ENCODE measurements around the gene DBNL. TPM values are rescaled to one million over a fixed set of nuclear protein-coding genes. Genes with fewer than 3 reads are reported as not detected.

The DBNL gene
- total RNA-seq, 1 donor from 2014 or later: 47.5 TPM

DNA sequence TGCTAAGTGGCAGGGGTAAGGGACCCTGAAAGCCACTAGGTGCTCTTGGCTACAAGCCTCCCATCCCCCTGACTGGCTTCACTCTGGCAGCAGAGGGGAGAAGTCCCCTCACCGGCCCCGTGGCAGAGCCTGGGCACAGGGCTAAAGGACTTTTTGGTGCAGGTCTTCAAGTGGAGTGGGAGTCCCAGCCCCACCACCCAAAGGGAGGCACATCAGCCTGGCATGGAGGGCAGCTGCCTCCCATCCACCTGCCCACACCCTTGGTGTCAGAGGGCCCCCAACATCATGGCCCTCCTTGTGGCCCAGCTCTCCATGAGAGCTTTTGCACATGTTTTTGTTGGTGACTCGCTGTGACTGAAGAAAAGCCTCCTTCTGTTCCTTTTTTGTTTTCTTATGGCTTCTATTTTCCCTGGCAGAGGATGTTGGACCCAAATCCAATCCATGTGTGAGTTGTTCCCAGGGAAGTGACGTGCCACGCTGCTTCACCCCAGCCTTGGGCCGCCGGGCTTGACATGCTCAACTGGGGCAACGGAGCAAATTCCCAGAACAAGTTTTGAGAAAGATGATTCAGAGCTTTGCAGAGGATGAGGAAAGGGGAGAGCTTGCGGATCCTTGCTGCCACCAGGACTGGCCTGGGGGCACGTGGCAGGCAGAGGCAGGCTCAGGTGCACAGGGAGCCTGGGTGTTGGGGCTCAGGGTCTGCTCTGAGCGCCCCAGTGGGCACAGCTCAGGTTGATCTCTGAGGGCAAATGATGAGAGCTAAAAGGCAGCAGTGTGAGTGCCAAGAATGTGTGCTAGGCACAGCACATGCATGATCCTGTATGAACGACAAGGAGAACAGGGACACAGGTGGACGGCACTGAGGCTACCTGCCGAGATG, 57.7 kb downstream of the DBNL start:
- Mint-ChIP-seq H3K27ac (ENCODE audit: unreplicated experiment) (no peak overlapping the region), H3K4me3 (ENCODE audit: unreplicated experiment) (no peak overlapping the region), H3K9me3 (ENCODE audit: unreplicated experiment) (no peaks in the 10 kb centered on the region), H3K36me3 (ENCODE audit: low read depth, unreplicated experiment) (peaks cover 4% of the 10 kb centered on the region), H3K27me3 (ENCODE audit: unreplicated experiment) (peaks cover 16% of the 10 kb centered on the region), H3K4me1 (ENCODE audit: unreplicated experiment) (peaks cover 13% of the 10 kb centered on the region)
- TF ChIP-seq, protein P1, sequence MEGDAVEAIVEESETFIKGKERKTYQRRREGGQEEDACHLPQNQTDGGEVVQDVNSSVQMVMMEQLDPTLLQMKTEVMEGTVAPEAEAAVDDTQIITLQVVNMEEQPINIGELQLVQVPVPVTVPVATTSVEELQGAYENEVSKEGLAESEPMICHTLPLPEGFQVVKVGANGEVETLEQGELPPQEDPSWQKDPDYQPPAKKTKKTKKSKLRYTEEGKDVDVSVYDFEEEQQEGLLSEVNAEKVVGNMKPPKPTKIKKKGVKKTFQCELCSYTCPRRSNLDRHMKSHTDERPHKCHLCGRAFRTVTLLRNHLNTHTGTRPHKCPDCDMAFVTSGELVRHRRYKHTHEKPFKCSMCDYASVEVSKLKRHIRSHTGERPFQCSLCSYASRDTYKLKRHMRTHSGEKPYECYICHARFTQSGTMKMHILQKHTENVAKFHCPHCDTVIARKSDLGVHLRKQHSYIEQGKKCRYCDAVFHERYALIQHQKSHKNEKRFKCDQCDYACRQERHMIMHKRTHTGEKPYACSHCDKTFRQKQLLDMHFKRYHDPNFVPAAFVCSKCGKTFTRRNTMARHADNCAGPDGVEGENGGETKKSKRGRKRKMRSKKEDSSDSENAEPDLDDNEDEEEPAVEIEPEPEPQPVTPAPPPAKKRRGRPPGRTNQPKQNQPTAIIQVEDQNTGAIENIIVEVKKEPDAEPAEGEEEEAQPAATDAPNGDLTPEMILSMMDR (IDR thresholded peaks at IDR 0.05; ENCODE audit: unreplicated experiment): no peak
- no peak for DNase-seq (ENCODE audit: low spot score)

GRCh38 chr7:44102846-44103565, 58.5 kb downstream of the DBNL start:
- Mint-ChIP-seq H3K9me3 (ENCODE audit: unreplicated experiment) (no peaks in the 10 kb centered on the region), H3K4me1 (ENCODE audit: unreplicated experiment) (peaks cover 13% of the 10 kb centered on the region), H3K4me3 (ENCODE audit: unreplicated experiment) (peak overlapping the region; percentile 32), H3K36me3 (ENCODE audit: low read depth, unreplicated experiment) (peaks cover 4% of the 10 kb centered on the region), H3K27me3 (ENCODE audit: unreplicated experiment) (peaks cover 16% of the 10 kb centered on the region), H3K27ac (ENCODE audit: unreplicated experiment) (no peak overlapping the region)
- no peak for DNase-seq (ENCODE audit: low spot score)
- TF ChIP-seq, protein P1 (IDR thresholded peaks at IDR 0.05; ENCODE audit: unreplicated experiment): no peak

DNA sequence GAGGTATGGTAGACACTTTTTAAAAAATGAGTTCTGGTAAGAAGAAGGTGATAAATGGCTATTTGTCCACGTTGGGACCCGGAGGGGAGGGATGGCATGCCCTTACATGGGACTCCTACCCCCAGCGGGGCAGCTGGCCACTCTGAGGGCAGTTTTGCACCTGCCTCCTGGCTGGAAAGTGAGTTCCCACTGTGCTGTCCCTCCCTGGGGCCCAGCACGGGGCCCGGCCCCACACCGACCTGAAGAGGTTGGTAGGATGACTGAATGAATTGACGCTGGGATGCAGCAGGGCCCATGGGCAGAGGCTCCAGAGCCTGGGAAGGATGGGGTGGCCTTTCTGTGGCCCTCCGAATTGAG, 59.0 kb downstream of the DBNL start:
- TF ChIP-seq, protein P1 (IDR thresholded peaks at IDR 0.05; ENCODE audit: unreplicated experiment): no peak
- H3K27ac Mint-ChIP-seq (ENCODE audit: unreplicated experiment): no peak overlapping the region
- no peaks in the 10 kb centered on the region for H3K9me3 Mint-ChIP-seq (ENCODE audit: unreplicated experiment)
- H3K27me3 Mint-ChIP-seq (ENCODE audit: unreplicated experiment): peaks cover 16% of the 10 kb centered on the region
- H3K36me3 Mint-ChIP-seq (ENCODE audit: low read depth, unreplicated experiment): peaks cover 4% of the 10 kb centered on the region
- H3K4me1 Mint-ChIP-seq (ENCODE audit: unreplicated experiment): peaks cover 13% of the 10 kb centered on the region
- H3K4me3 Mint-ChIP-seq (ENCODE audit: unreplicated experiment): peak overlapping the region; percentile 32
- DNase-seq (ENCODE audit: low spot score): no peak

DNA sequence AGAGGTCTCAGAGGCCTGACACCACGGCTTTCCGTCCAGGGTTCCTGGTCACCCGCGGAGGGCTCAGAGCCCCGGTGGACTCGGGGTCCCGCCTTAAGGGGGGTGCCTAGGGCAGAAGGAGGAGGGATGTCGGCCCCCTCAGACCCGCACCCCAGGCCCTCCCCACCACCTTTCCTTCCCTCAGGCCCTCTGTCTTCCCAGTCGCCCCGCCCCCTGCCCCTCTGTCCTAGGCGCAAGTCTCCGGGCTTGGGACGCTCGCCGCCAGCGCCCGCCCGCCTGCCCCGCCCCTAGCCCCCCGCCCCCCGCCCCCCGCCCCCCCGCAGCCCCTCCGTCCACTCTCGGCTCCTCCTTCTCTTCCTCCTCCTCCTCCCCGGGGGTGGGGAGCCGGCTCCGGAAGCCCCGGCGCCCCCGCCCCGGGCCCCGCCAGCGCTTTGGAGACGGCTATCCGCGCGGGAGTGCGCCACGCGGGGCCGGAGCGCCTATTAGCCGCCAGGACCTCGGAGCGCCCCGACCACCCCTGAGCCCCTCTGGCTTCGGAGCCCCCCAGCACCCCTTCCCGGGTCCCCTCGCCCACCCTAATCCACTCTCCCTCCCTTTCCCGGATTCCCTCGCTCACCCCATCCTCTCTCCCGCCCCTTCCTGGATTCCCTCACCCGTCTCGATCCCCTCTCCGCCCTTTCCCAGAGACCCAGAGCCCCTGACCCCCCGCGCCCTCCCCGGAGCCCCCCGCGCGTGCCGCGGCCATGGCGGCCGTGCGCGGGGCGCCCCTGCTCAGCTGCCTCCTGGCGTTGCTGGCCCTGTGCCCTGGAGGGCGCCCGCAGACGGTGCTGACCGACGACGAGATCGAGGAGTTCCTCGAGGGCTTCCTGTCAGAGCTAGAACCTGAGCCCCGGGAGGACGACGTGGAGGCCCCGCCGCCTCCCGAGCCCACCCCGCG, 59.7 kb downstream of the DBNL start, which contains the start of gene AEBP1:
AEBP1 (plus strand) TSS at position 423 of the 937 bp plus-strand sequence; CDS start at position 744, 321 bp downstream.
- Mint-ChIP-seq H3K27me3 (ENCODE audit: unreplicated experiment) (peaks cover 16% of the 10 kb centered on the region), H3K36me3 (ENCODE audit: low read depth, unreplicated experiment) (peaks cover 4% of the 10 kb centered on the region), H3K27ac (ENCODE audit: unreplicated experiment) (no peak within 1 kb of the TSS), H3K4me3 (ENCODE audit: unreplicated experiment) (peak within 1 kb of the TSS; percentile 81), H3K9me3 (ENCODE audit: unreplicated experiment) (no peaks in the 10 kb centered on the region), H3K4me1 (ENCODE audit: unreplicated experiment) (peaks cover 13% of the 10 kb centered on the region)
- TF ChIP-seq, protein P1 (IDR thresholded peaks at IDR 0.05; ENCODE audit: unreplicated experiment): no peak
- DNase-seq (ENCODE audit: low spot score): peak; percentile 51
